ENCODE results near the gene GPM6B.
A peak's percentile ranks its signal among the peaks of the same experiment; 100 is the strongest.

GPM6B gene

DNA sequence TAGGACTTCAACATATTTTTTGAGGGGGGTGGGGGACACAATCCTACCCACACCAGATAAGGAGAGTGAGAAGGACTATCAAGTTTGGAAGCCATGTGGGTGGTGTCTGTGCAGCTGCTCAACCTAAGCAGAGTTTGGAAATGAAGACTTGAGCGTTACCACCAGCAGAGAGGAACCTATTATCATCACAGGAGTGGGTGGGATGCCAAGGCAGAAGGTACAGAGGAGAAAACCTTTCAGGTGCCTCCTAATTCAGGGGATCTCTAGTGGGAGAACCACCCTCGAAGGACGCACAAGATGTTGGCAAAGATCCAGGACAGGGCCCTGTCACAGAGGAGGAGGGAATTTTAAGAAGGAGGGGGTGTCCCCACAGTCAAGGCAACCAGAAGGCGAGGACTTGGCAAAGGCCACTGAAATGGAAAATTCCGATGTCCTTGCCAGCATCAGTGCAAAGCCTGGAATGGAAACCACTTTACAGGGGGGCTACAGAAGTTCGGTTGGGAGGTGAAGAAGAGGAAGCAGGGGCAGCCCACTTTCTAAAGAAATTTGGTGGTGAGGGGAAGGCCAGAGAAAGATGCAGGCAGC lies 8.4 kb upstream of the GPM6B start:
- peak; percentile 32 for DNase-seq (ENCODE audit: low read depth, low spot score)

DNA sequence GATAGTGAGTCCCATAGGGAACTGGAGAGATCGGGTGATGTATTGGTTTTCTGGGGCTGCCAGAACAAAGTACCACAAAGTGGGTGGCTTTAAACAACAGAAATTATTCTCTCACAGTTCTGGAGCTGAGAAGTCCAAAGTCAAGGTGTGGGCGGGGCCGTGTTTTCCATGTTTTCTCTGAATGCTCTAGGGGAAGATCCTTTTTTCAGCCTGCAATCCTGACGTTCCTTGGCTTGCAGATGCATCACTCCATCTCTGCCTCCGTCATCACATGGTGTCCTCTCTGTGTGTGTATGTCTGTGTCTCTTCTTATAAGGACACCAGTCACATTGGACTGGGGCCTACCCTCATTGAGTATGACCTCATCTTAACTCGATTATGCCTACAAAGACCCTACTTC lies 7.9 kb upstream of the GPM6B start:
- DNase-seq (ENCODE audit: low read depth, low spot score) = no peak

DNA sequence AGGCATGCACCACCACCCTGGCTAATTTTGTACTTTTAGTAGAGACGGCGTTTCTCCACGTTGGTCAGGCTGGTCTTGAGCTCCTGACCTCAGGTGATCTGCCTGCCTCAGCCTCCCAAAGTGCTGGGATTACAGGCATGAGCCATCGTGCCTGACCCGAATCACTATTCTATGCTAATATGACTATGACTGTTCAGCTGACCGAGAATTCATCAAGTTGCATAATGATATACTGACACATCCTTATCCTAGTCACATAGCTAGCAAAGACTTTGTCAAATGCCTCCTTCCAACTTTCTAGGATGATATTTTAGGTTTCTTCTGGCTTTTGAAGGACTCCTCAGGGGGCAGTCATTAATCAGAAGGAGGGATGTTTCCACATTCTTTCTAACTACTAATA lies 4.8 kb upstream of the GPM6B start:
- DNase-seq (ENCODE audit: low read depth, low spot score) = no peak

DNA sequence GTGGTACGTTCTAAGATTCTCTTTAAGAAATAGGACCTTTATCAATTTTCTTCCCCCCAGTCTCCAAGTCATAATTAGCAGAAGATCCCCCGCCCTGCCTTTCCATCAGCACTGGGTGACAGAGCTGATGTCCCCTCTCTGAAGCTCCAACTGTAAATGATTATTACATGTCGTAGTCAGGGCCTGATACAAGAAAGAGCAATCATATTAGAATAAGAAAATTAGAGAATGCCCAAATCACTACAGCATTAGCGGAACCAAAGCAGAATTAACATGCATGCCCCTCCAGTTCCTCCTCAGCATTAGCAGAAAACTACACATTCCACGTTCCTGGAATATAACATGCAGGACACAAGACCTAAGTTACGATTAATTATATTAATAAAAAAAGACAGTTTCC lies 717 bp downstream of the GPM6B start:
- DNase-seq (ENCODE audit: low read depth, low spot score) = no peak

DNA sequence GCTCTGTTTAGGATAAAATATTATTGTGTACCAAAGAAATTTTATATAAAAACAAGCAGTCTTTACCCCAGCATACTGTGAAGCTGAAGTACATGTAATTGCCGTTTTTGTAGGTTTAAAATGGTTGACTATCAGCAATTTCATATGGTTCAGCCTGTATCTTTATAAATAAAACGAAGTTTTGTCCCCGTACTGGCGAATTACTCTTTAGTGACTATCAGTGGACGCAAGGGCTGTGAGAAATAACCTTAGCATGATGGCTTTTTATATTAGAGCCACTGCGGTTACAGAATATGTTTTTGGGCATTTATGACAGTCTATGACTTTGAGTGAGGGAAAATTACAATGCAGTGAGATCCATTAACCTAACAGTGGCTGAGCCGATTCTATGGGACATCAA lies 1.2 kb downstream of the GPM6B start:
- DNase-seq (ENCODE audit: low read depth, low spot score) = no peak

DNA sequence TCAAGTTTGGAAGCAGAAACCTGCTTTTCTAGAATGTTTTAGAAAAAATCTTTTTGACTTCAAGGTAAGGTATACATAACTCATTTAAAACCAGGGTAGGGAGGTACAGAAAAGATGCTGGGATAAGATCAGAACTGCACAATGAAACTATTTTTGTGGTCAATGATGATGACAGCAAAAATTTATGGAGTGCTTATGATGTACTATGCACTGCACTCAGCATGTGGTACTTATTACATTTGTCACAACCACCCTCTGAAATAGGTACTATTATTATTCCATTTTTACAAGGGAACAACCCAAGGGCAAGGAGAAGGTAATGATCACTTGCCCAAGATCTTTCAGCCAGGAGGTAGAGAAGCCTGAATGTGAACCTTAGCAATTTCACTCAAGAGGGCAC lies 8.0 kb downstream of the GPM6B start:
- DNase-seq (ENCODE audit: low read depth, low spot score) = no peak

DNA sequence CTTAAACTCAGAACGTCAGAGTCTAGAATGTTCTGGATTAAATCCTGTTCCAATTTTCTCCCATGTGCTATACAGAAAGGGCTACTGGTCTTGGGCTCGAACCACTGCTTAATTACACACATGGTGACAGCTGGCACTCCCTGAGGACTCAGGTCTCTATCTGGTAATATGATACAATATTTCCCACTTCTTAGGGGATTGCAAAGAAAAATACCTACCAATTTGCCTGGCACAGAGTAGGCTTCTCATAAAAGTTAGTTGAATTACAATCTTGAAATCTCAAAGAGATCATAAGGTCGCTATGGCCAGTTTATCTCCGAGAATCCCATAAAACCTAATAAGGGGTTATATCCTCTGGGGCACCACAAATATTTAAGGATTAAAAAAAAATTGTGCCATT lies 8.6 kb downstream of the GPM6B start:
- no peak for DNase-seq (ENCODE audit: low read depth, low spot score)

DNA sequence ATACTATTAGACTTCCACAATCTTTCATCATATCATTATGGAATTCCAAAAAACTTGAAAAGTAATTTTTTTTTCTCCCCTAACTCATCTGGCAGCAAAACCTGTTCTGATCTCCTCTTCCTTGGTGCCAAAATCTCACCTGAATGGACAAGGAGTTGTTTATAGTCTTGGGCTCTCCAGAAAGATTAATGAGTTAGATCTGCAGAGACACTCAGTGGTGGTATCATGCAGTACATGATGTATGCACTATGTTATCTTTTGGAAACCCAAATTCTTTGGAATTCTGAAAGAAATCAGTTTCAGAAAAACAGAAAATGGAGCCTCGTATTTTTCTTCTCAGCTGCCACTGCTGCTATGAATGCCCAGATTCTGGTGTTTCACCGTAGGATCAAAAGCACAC lies 11.7 kb downstream of the GPM6B start:
- DNase-seq (ENCODE audit: low read depth, low spot score) = no peak

DNA sequence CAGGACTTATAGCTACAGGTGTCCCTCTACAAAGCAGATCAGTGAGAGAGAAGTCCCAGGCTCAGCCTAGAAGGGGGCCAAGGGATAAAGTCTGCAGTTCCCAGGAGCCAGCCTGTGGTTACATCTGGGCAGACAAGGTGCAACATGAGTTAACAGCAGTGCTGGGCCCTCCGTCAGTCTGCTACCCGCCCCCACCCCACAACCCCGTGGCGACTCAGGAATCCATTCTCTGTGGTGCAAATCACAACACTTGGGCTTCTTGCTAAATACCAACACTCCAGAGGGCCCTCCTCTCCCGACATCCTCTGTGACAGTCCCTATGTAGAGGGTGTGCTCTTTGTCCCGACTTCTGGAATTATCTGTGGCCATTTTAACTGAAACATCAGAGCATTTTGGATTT lies 13.8 kb downstream of the GPM6B start:
- DNase-seq (ENCODE audit: low read depth, low spot score) = no peak

DNA sequence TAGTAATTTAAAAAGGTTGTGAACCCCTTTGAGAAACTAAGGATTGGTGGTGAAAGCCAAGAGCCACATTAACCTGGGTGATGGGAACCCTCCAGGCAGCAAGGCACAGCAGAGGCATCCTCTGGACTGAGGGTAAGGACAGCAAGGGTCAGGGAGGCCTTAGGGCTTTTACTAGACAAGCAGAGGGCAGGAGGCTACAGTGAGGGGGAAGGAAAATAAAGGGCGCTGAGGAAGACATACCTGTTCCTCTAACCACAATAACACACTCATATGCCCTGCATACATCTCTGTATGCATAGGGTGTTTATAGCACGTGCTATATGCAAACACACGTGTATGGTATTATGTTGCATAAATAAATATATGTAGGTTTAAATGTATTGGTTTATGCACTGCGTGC lies 18.7 kb downstream of the GPM6B start:
- DNase-seq (ENCODE audit: low read depth, low spot score) = no peak

DNA sequence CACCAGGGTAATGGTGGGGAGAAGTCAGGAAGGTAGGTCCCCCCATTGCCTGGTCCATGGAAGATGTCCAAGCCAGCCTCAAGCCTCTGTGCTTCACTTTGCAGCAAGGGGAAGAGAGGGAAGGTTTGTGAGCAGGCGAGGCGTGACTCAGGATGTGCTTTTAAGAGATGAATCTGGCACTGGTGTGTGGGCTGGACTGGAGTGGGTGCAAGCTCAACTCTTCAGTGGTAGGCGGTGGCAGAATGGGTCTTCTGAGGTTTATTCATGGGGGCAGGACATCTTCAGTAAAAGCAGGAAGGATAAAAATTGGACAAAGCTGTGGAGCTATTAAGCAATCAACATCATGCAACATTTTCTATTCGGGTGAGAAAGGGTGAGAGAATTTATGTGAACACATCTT lies 19.4 kb downstream of the GPM6B start:
- no peak for DNase-seq (ENCODE audit: low read depth, low spot score)

DNA sequence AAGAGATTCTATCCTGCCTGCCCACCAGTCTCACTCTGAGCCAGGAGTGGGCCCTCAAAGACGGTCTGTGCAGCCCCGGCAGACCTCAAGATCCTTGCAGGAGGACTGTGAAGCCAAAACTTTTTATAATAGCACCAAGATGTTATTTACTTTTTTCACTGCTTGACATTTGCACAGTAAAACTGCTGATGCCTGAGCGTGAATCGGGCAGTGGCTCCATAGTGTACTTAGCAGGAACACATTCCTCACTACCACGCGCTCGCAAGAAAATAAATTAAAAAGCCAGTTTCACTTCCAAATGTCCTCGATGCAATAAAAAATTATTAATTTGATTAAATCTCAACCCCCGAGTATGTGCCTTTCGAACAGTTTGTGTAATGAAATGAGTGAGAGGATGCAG lies 22.5 kb downstream of the GPM6B start:
- no peak for DNase-seq (ENCODE audit: low read depth, low spot score)

DNA sequence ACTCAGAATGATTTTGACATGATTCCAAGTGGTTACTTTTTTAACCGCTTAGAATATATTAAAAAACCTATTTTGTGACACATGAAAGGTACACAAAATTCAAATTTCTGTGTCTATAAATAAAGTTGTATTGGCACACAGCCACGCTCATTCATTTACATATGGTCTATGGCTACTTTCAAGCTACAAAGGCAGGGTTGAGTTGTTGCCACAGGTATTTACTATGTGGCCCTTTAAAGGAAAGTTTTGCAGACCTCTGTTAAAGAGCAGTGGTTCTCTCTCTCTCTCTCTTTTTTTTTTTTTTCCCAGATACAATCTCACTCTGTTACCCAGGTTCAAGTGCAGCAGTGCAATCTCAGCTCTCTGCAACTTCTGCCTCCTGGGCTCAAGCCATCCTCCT lies 23.0 kb downstream of the GPM6B start:
- peak; percentile 43 for DNase-seq (ENCODE audit: low read depth, low spot score)

DNA sequence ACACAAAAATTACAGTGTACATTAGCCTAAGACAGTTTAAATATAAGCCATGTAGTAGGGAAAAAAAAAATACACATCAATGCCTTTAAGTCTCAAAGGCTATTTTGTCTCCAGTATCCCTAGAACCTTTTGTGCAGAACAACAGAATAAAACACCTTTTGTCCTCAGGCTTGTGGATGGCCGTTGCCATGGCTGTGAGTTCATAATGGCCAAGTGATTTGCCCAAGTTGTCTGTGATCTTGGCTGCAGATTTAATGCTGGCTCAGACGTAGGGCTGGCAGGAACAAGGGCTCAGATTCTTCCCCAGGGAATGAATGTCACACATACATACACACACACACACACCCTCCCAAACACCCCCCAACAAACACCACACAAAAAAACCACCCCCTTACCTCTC lies 25.3 kb downstream of the GPM6B start:
- peak; percentile 70 for DNase-seq (ENCODE audit: low read depth, low spot score)

DNA sequence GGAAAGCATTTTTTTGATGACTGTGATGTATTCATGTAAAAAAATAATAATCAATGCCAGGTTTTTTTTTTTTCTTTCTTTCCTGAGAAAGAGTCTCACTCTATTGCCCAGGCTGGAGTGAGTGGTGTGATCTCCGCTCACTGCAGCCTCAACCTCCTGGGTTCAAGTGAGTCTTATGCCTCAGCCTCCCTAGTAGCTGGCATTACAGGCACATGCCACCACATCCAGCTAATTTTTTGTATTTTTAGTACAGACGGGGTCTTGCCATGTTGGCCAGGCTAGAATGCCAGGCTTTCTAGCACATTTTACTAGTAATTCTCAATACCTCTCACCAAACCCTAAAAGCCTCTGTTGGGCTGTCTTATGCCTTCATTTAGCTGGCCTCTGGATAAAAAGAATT lies 25.7 kb downstream of the GPM6B start:
- no peak for DNase-seq (ENCODE audit: low read depth, low spot score)

DNA sequence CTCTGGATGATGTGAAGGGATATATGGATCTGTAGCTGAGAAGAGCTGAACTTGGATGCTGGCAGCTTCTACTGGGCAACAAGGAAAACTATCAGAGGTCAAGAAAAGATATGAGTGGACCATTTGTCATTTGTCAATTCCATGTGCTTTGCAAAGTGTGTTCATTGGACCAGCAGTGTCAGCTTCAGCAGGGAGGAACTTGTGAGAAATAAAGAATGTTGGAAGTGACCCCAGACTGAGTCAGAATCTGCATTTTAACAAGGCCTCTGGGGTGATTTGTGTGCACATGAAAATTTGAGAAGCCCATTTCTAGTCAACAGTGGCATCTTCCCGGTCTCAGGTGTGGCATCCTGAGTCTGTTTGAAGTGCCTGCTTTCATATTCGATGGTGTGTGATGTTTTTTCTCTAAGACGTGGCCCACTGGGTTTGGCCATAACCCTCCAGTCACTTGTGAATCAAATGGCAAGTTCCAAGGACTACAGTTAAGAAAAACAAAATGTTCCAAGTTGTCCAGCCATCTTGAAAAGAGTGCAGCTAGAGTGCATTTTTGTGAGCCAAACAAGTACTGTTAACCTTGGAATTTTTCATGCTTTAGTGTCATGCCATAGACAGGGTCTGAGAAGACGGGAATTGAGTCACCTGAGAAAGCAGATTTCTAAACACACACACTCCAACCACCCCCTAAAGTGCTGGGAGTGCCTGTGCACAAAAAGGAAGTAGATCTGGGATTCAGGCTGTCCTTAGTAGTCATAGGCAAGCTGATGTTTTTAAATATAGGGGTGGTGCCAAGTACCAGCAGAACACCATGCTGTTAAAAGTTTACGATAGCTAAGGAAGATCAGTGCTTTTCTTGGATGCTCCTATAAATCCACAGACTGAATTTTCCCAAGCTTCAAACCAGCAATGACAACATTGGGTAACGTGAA lies 26.4 kb downstream of the GPM6B start:
- DNase-seq (ENCODE audit: low read depth, low spot score) = peak; percentile 46

DNA sequence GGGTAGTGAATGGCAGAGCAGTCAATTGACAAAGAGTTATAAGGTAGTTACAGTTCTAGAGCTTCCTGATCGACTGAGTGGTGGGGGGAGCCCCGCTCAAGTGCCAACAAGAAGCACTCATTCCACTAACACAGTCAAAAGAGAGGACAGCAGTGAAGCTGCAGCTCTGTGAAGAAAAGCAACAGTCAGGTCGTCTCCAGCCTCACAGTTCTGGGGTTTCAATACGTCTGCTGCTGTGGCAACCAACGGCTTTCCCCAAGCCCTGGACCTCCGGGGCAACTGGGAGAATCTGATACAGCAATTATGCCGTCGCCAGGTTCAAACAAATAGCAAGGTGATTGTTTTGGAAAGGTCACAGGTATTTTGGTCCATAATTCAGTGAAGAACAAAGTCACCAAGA lies 30.8 kb downstream of the GPM6B start:
- no peak for DNase-seq (ENCODE audit: low read depth, low spot score)

DNA sequence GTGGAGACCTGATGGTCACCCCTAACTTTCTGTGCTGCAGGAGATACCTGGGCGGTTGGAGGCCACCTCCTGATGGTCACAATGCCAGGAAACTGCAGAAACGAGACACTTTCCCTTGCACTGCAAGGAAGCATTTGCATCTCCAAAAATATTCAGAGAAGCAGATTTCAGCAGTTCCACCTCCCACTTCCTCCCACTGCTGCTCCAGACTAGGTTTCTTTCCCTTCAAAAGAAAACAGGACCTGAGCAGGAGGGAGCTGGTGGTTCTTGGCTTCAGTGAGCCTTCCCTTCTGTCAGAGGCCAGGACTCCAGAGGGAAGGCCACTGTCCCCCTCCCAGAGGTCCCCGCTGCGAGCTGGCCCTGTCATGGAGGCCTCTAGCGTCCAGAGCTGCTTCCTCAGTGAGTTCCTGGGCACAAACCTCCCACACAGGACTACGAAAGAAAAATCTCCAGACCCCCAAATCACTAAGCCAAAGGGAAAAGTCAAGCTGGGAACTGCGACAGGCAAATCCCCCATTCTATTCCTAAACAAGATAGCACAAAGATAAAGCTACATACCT lies 35.9 kb downstream of the GPM6B start:
- DNase-seq (ENCODE audit: low read depth, low spot score) = no peak

DNA sequence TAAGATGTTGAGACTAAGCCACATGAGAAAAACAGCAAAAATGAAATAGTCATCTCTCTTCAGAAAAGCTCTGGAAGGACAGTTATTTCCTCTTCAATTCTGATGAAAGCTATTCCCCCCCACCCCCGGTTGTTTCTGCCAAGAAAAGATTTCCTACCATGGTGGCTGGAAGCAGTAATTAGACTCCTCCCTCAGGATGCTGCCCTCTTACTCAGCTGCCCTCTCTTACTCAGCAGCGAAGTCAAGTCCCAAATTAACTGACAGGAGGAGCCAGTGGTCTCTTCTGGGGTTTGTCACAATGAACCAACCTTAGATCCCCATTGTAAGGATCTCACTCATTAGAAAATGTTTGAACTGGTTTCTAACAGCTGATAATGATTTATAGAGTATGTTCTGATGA lies 38.0 kb downstream of the GPM6B start:
- DNase-seq (ENCODE audit: low read depth, low spot score) = peak; percentile 26

DNA sequence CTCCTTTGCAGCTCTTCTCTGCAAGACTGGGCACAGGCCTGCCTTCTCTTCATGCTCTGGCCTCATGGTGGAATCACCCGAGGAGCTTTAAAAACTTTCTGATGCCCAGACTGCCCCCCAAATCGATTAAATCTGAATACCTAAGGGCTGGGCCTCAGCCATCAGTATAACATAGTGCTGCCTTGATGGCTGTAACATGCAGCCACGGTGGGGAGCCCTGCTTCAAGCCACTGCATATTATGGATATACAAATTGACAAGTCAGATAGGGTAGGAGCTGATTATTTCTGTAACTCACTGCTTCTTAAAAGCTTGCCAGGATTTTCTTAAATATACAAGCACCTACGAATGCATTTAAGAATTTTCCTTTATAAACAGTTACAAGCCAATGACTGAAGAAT lies 40.5 kb downstream of the GPM6B start:
- DNase-seq (ENCODE audit: low read depth, low spot score) = no peak

DNA sequence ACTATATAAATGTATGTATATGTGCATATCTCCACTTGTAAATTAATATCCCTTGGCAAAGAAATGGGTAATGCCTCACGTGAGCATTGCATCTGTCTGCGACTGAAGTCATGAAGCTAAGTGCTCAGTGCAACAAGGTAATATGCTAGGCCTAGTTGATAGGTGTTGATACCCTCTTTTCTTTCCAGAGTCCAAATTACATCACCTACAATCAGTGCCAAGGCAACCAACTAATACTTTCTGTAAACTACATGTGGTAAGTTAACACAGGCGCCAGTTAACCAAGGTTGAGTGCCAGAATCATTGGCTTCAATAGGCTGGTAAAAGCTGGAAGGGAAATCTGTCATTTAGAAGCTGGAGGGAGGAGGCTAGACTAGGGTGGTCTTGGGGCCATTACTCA lies 41.1 kb downstream of the GPM6B start:
- DNase-seq (ENCODE audit: low read depth, low spot score) = no peak

DNA sequence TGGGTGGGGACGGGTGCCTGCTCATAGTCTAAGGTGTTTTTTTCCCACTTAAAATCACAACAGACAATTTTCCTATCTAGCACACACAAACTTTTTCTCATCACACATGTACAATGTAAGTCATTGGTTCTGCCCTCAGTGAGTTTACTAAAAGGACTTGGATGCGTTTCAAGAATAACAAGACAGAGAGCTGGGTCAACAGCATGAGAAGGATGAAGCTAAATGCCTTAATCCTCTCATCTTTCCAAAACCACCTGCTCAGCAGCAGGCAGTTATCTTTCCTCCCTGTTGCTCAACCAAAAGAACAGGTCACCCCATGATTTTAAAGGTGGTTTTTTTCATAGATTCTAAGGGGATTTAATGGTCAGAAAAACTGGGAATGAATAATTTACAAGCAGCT lies 42.2 kb downstream of the GPM6B start:
- DNase-seq (ENCODE audit: low read depth, low spot score) = no peak

DNA sequence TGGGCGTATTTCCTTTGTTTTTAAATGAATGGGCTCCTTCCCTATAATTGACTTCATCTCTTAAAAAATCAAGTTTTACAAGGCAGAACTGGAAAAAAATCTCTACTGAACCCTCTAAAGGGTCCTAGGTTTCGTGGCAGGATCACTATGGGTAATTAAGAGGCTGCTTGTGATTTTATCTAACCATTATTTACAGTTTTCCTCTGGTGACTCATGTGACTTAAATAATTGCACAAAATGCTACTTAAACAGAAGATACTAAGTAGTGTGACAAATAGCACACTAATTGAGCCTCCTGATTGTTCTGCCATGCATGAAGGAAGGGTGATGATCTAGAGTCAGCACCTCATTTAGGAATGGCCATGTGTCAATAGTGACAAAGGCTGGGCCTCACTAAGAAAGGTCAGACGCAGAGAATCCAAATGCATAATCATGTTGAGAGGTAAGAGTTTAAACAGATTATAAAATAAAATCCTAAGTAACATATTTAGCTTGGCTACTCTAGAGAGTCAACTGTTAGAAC lies 46.8 kb downstream of the GPM6B start:
- DNase-seq (ENCODE audit: low read depth, low spot score) = no peak

Measured in astrocyte of the hippocampus (primary cell).